HepG2 (cell line): ENCODE data around the gene ZNF184. TPM values are rescaled to one million over a fixed set of nuclear protein-coding genes. Genes with fewer than 3 reads are reported as not detected.
A peak's percentile ranks its signal among the peaks of the same experiment; 100 is the strongest.

Experiments
- GATAD1 ChIP-seq: IDR thresholded peaks from 2 replicates; pipeline ENCODE4 v1.6.1; 2016; ENCODE audit warnings: missing genetic modification reagents, missing compliant biosample characterization
- ZNF136 ChIP-seq: sonication (generic); formaldehyde crosslinking; IDR thresholded peaks from 2 replicates; pipeline ENCODE4 v1.8.1; 2022; ENCODE audit warnings: low read depth, mild to moderate bottlenecking, moderate library complexity, missing genetic modification reagents
- ZNF205 ChIP-seq: IDR thresholded peaks from 2 replicates; pipeline ENCODE4 v1.6.1; 2018; ENCODE audit warnings: missing biosample characterization, missing genetic modification reagents
- ZNF24 ChIP-seq: fragments of 450-650 bp; IDR thresholded peaks from 2 replicates; pipeline ENCODE4 v1.6.1; 2017; ENCODE audit warnings: antibody characterized with exemption, mild to moderate bottlenecking
- ZNF557 ChIP-seq: sonication (generic); formaldehyde crosslinking; IDR thresholded peaks from 2 replicates; pipeline ENCODE4 v1.4.0; 2020; ENCODE audit warnings: missing genetic modification reagents
- ZNF773 ChIP-seq: sonication (generic); formaldehyde crosslinking; IDR thresholded peaks from 2 replicates; pipeline ENCODE4 v1.4.0; 2020; ENCODE audit warnings: missing genetic modification reagents, borderline replicate concordance
- ZNF780A ChIP-seq: sonication (generic); formaldehyde crosslinking; IDR thresholded peaks from 2 replicates; pipeline ENCODE4 v1.8.0; 2022; ENCODE audit warnings: mild to moderate bottlenecking, missing genetic modification reagents, moderate library complexity
- polyA plus RNA-seq, 8 experiments: library from polyadenylated mRNA; depleted of rRNA in 3 of 8; stranded (reverse) in 7 of 8; unstranded in 1 of 8; fragments of >200 nt; fragmentation: Illumina TruSeq in 4 of 8; extraction: Trizol in 4 of 8; gene quantifications; 2 replicates each; pipeline versions ENCODE4 v1.2.1 to v1.2.3, GENCODE V29; 2011 to 2016; ENCODE audit warnings: low read depth in 4 of 8, missing spikeins in 1 of 8, mixed read lengths in 1 of 8; ENCODE audit not compliant: insufficient read depth in 1 of 8
- total RNA-seq, 5 experiments: library from RNA; depleted of rRNA; stranded (reverse); fragments of >200 nt; fragmentation: Illumina TruSeq; extraction: Trizol; gene quantifications; 2 replicates each; pipeline ENCODE4 v1.2.3, GENCODE V29; 2016; ENCODE audit warnings: low read depth in 1 of 5
- TF ChIP-seq, protein P1 (sequence below): sonication (generic); formaldehyde crosslinking; IDR thresholded peaks from 2 replicates; pipeline ENCODE4 v1.8.1; 2022; ENCODE audit warnings: low read depth, mild to moderate bottlenecking, missing genetic modification reagents
- TF ChIP-seq, protein P2 (sequence below): sonication (generic); formaldehyde crosslinking; IDR thresholded peaks from 2 replicates; pipeline ENCODE4 v1.5.1; 2020; ENCODE audit warnings: mild to moderate bottlenecking, missing genetic modification reagents, borderline replicate concordance
- TF ChIP-seq, protein P3 (sequence below), 2 experiments: fragments of 450-650 bp in 1 of 2; sonication (generic) in 1 of 2; formaldehyde crosslinking; IDR thresholded peaks; 2 replicates each; pipeline versions ENCODE4 v1.5.0 to v1.8.0; 2020 to 2022; ENCODE audit warnings: mild to moderate bottlenecking in 1 of 2, missing genetic modification reagents in 1 of 2
- TF ChIP-seq, protein P4 (sequence below): IDR thresholded peaks from 2 replicates; pipeline ENCODE4 v1.6.1; 2016; ENCODE audit warnings: missing biosample characterization, missing genetic modification reagents, low read depth
- TF ChIP-seq, protein P5 (sequence below): sonication (generic); formaldehyde crosslinking; IDR thresholded peaks from 2 replicates; pipeline ENCODE4 v1.5.0; 2020; ENCODE audit warnings: mild to moderate bottlenecking, missing genetic modification reagents

ZNF184 gene
- total and polyA plus RNA-seq, 2 of the 13 experiments (the other 11 are each of a cell fraction or from before 2014, with no cell fraction given) = 2.1 to 10.1 TPM

DNA sequence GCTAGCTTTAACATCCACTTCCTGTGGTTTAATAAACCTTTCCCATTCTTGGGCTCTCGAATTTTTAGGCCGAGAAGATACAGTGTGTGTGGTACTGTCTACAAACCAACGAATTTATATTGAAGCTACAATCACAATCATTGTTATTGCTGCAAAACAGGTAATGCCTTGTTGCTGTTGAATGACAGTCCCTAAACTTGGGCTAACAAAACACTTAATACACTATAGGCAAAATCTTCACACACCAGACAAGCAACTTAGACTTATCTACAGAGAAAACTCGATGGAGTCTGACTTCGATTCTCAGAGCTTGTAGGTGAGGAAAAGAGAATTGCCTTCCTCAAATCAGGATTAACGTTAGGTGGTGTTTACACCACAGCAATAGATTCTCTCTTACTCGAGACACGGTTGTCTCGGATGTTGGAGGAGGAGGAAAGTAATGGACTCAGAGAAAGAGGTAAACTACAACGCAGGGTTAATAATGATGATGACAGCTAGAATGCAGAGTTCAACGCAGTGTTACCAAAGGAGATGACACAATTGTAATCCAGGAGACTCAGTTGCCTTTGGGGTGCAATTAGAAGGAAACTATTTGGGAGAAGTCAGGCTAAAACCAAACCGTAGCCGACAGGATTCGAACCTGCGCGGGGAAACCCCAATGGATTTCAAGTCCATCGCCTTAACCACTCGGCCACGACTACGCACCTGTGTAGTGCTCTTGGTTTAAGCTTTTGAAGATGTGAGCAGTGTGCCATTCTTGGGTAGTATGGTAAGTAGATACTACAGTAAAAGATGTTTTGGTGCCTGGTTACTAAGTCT is 32.5 kb upstream of the ZNF184 start (continued):
- TF ChIP-seq ZNF557 (CRISPR knock-in tag) = peak; percentile 91
- TF ChIP-seq, protein P1, sequence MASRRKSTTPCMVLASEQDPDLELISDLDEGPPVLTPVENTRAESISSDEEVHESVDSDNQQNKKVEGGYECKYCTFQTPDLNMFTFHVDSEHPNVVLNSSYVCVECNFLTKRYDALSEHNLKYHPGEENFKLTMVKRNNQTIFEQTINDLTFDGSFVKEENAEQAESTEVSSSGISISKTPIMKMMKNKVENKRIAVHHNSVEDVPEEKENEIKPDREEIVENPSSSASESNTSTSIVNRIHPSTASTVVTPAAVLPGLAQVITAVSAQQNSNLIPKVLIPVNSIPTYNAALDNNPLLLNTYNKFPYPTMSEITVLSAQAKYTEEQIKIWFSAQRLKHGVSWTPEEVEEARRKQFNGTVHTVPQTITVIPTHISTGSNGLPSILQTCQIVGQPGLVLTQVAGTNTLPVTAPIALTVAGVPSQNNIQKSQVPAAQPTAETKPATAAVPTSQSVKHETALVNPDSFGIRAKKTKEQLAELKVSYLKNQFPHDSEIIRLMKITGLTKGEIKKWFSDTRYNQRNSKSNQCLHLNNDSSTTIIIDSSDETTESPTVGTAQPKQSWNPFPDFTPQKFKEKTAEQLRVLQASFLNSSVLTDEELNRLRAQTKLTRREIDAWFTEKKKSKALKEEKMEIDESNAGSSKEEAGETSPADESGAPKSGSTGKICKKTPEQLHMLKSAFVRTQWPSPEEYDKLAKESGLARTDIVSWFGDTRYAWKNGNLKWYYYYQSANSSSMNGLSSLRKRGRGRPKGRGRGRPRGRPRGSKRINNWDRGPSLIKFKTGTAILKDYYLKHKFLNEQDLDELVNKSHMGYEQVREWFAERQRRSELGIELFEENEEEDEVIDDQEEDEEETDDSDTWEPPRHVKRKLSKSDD (CRISPR knock-in tag) = peak; percentile 88
- TF ChIP-seq, protein P2, sequence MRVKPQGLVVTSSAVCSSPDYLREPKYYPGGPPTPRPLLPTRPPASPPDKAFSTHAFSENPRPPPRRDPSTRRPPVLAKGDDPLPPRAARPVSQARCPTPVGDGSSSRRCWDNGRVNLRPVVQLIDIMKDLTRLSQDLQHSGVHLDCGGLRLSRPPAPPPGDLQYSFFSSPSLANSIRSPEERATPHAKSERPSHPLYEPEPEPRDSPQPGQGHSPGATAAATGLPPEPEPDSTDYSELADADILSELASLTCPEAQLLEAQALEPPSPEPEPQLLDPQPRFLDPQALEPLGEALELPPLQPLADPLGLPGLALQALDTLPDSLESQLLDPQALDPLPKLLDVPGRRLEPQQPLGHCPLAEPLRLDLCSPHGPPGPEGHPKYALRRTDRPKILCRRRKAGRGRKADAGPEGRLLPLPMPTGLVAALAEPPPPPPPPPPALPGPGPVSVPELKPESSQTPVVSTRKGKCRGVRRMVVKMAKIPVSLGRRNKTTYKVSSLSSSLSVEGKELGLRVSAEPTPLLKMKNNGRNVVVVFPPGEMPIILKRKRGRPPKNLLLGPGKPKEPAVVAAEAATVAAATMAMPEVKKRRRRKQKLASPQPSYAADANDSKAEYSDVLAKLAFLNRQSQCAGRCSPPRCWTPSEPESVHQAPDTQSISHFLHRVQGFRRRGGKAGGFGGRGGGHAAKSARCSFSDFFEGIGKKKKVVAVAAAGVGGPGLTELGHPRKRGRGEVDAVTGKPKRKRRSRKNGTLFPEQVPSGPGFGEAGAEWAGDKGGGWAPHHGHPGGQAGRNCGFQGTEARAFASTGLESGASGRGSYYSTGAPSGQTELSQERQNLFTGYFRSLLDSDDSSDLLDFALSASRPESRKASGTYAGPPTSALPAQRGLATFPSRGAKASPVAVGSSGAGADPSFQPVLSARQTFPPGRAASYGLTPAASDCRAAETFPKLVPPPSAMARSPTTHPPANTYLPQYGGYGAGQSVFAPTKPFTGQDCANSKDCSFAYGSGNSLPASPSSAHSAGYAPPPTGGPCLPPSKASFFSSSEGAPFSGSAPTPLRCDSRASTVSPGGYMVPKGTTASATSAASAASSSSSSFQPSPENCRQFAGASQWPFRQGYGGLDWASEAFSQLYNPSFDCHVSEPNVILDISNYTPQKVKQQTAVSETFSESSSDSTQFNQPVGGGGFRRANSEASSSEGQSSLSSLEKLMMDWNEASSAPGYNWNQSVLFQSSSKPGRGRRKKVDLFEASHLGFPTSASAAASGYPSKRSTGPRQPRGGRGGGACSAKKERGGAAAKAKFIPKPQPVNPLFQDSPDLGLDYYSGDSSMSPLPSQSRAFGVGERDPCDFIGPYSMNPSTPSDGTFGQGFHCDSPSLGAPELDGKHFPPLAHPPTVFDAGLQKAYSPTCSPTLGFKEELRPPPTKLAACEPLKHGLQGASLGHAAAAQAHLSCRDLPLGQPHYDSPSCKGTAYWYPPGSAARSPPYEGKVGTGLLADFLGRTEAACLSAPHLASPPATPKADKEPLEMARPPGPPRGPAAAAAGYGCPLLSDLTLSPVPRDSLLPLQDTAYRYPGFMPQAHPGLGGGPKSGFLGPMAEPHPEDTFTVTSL (CRISPR knock-in tag) = no peak; the same call in 1 of the 2 replicates
- no peak for TF ChIP-seq ZNF780A (CRISPR knock-in tag)
- TF ChIP-seq, protein P3, sequence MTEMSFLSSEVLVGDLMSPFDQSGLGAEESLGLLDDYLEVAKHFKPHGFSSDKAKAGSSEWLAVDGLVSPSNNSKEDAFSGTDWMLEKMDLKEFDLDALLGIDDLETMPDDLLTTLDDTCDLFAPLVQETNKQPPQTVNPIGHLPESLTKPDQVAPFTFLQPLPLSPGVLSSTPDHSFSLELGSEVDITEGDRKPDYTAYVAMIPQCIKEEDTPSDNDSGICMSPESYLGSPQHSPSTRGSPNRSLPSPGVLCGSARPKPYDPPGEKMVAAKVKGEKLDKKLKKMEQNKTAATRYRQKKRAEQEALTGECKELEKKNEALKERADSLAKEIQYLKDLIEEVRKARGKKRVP (CRISPR knock-in tag; IDR thresholded peaks at IDR 0.05) = peak in 1 of 2 experiments; percentile 77; a peak in 2 of 4 replicates
- no peak for TF ChIP-seq ZNF773 (CRISPR knock-in tag)
- no peak for TF ChIP-seq ZNF136 (CRISPR knock-in tag)
- TF ChIP-seq ZNF24 = peak; percentile 98
- 0 out of 2 replicates have a peak, but pooled peaks have one; percentile 65 for TF ChIP-seq ZNF205 (CRISPR knock-in tag)
- TF ChIP-seq, protein P4, sequence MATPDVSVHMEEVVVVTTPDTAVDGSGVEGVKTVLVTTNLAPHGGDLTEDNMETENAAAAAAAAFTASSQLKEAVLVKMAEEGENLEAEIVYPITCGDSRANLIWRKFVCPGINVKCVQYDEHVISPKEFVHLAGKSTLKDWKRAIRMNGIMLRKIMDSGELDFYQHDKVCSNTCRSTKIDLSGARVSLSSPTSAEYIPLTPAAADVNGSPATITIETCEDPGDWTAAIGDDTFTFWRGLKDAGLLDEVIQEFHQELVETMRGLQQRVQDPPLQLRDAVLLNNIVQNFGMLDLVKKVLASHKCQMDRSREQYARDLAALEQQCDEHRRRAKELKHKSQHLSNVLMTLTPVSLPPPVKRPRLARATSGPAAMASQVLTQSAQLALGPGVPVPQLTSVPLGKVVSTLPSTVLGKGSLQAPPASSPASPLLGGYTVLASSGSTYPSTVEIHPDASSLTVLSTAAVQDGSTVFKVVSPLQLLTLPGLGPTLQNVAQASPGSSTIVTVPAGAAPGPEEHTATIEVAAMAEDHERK (CRISPR knock-in tag) = no peak
- TF ChIP-seq, protein P5, sequence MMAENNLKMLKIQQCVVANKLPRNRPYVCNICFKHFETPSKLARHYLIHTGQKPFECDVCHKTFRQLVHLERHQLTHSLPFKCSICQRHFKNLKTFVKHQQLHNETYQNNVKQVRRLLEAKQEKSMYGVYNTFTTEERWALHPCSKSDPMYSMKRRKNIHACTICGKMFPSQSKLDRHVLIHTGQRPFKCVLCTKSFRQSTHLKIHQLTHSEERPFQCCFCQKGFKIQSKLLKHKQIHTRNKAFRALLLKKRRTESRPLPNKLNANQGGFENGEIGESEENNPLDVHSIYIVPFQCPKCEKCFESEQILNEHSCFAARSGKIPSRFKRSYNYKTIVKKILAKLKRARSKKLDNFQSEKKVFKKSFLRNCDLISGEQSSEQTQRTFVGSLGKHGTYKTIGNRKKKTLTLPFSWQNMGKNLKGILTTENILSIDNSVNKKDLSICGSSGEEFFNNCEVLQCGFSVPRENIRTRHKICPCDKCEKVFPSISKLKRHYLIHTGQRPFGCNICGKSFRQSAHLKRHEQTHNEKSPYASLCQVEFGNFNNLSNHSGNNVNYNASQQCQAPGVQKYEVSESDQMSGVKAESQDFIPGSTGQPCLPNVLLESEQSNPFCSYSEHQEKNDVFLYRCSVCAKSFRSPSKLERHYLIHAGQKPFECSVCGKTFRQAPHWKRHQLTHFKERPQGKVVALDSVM (CRISPR knock-in tag) = peak; percentile 25; the same call in 1 of the 2 replicates
- peak; percentile 39; the same call in 1 of the 2 replicates for TF ChIP-seq GATAD1 (CRISPR knock-in tag)
